ENCODE measurements around the gene PKP1.

GRCh38 chr1:201277441-201277840, 5.9 kb upstream of the PKP1 start:
- TF ChIP-seq EZH2 (IDR thresholded peaks at IDR 0.05; ENCODE audit: borderline replicate concordance, control insufficient read depth, low read depth, low read length) (no peak), FOS (IDR thresholded peaks at IDR 0.05; ENCODE audit: borderline replicate concordance, extremely low read depth, insufficient read length) (no peak), ATF2 (IDR thresholded peaks at IDR 0.05; ENCODE audit: low read length) (no peak), TAF1 (IDR thresholded peaks at IDR 0.05; ENCODE audit: borderline replicate concordance, low read depth, low read length) (no peak), POLR2AphosphoS5 (IDR thresholded peaks at IDR 0.05; ENCODE audit: low read length) (no peak), ZNF687 (IDR thresholded peaks at IDR 0.05) (no peak), REST (IDR thresholded peaks at IDR 0.05; ENCODE audit: low read depth, low read length) (no peak), SIX5 (IDR thresholded peaks at IDR 0.05; ENCODE audit: low read depth, low read length, severe bottlenecking) (no peak), USF2 (IDR thresholded peaks at IDR 0.05; ENCODE audit: borderline replicate concordance, low read depth, low read length) (no peak), CREB1 (IDR thresholded peaks at IDR 0.05; ENCODE audit: low read depth) (no peak)
- TF ChIP-seq, protein P1, sequence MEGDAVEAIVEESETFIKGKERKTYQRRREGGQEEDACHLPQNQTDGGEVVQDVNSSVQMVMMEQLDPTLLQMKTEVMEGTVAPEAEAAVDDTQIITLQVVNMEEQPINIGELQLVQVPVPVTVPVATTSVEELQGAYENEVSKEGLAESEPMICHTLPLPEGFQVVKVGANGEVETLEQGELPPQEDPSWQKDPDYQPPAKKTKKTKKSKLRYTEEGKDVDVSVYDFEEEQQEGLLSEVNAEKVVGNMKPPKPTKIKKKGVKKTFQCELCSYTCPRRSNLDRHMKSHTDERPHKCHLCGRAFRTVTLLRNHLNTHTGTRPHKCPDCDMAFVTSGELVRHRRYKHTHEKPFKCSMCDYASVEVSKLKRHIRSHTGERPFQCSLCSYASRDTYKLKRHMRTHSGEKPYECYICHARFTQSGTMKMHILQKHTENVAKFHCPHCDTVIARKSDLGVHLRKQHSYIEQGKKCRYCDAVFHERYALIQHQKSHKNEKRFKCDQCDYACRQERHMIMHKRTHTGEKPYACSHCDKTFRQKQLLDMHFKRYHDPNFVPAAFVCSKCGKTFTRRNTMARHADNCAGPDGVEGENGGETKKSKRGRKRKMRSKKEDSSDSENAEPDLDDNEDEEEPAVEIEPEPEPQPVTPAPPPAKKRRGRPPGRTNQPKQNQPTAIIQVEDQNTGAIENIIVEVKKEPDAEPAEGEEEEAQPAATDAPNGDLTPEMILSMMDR (IDR thresholded peaks at IDR 0.05 in 2 of 3, conservative IDR thresholded peaks at IDR 0.05 in 1 of 3; ENCODE audit: control insufficient read depth in 2 of 3, extremely low read depth in 1 of 3, insufficient read depth in 1 of 3, low read depth in 3 of 3, low read length in 3 of 3) = no peak
- TF ChIP-seq, protein P2, sequence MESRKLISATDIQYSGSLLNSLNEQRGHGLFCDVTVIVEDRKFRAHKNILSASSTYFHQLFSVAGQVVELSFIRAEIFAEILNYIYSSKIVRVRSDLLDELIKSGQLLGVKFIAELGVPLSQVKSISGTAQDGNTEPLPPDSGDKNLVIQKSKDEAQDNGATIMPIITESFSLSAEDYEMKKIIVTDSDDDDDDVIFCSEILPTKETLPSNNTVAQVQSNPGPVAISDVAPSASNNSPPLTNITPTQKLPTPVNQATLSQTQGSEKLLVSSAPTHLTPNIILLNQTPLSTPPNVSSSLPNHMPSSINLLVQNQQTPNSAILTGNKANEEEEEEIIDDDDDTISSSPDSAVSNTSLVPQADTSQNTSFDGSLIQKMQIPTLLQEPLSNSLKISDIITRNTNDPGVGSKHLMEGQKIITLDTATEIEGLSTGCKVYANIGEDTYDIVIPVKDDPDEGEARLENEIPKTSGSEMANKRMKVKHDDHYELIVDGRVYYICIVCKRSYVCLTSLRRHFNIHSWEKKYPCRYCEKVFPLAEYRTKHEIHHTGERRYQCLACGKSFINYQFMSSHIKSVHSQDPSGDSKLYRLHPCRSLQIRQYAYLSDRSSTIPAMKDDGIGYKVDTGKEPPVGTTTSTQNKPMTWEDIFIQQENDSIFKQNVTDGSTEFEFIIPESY (IDR thresholded peaks at IDR 0.05) = no peak
